ENCODE results near the gene UBE2D3.

DNA sequence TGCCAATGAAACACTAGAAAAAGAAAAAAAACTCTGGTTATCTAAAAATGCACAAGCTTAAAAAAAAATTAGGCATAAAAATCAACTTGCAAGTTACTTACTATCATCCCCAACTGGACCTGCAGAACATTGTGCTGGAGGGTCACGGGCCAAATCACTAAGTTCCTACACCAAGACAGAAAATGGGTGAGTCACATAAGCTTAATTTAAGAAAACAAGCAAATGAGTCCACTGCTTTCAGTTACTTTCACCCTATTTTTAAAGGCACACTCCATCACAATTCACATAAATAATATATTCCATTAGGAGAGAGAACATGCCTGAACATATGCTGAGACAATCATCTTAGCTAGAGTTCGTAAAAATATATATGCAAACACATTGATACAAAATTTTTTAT is 17.7 kb downstream of the UBE2D3 start:
- TF ChIP-seq, protein P1, sequence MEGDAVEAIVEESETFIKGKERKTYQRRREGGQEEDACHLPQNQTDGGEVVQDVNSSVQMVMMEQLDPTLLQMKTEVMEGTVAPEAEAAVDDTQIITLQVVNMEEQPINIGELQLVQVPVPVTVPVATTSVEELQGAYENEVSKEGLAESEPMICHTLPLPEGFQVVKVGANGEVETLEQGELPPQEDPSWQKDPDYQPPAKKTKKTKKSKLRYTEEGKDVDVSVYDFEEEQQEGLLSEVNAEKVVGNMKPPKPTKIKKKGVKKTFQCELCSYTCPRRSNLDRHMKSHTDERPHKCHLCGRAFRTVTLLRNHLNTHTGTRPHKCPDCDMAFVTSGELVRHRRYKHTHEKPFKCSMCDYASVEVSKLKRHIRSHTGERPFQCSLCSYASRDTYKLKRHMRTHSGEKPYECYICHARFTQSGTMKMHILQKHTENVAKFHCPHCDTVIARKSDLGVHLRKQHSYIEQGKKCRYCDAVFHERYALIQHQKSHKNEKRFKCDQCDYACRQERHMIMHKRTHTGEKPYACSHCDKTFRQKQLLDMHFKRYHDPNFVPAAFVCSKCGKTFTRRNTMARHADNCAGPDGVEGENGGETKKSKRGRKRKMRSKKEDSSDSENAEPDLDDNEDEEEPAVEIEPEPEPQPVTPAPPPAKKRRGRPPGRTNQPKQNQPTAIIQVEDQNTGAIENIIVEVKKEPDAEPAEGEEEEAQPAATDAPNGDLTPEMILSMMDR (IDR thresholded peaks at IDR 0.05; ENCODE audit: poor library complexity, severe bottlenecking), result no peak
- TF ChIP-seq TAF1 (IDR thresholded peaks at IDR 0.05; ENCODE audit: low read depth), result no peak
- no peak for TF ChIP-seq EP300 (conservative IDR thresholded peaks at IDR 0.05; ENCODE audit: poor library complexity, severe bottlenecking)
- no peak for TF ChIP-seq EZH2 (IDR thresholded peaks at IDR 0.05; ENCODE audit: borderline replicate concordance, insufficient read depth, low read length, poor library complexity, severe bottlenecking)
- TF ChIP-seq POLR2AphosphoS5 (IDR thresholded peaks at IDR 0.05), result no peak
- TF ChIP-seq RAD21 (conservative IDR thresholded peaks at IDR 0.05), result no peak

Data from neural cell (in vitro differentiated cells).